ENCODE results near the gene RANBP1. TPM values are rescaled to one million over a fixed set of nuclear protein-coding genes. Genes with fewer than 3 reads are reported as not detected.

RANBP1 gene
- total RNA-seq, 2 donors from 2014 or later, result 57.0 to 61.6 TPM

DNA sequence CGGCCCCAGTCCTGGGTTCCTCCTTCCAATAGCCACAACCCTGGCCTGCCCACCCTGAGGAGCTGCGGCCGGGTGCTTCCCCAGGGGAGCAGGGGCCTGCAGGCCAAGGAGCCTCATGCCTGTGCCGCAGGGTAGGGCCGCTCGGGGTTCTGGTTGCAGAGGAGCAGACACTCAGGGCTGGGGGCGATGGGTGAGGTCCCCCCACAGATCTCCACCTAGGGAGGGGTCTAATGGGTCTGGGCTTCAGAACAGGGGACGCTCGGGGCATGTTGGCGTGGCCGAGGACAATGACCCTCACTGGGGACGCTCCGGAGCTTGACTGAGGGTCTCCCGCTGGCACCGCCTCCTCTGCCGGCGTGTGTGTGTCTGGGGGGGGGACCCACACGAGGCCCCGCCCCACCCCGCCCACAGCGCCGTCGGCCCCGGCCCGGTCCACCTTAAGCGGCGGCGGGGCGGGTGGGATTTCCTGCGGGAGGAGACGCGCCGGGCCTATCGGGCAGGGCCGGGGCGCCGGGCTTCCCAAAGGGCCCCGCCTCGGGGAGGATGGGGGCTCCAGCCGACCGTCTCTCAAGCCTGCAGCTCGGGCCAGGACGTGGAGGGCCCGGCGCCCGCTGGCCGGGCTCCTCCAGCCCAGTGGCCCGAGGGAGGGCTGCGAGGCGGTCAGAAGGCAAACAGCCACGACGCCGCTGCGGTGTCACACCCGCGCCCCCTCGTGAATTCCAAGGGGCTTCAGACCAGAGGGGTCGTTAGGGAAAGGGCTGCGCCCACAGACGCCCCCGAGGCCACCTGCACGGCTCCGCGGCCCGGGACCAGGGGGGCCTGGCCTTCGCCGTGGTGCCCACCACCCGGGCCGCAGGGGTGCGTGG is 15.1 kb downstream of the RANBP1 start:
- peak; percentile 95 for DNase-seq (ENCODE audit: low spot score)
- intact Hi-C loops (cut with DNase I), result loop anchor here in 1 of 2 donors (5.0 kb wide), 1 partner anchor 169 kb away; no protein-coding TSS in a partner anchor

DNA sequence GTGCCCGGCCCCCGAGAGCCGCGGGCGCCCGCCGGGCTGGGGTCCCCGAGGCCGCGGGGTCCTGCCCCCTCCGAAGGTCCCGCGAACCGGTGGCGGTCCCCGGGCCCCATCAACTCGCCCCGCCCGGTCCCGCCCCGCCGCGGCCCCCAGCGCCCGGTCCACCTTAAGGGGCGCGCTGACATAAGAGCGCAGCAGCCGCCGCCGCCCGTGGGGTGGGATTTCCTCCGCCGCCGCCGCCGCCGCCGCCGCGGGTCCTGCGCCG is 15.6 kb downstream of the RANBP1 start, which contains the start of gene ZDHHC8:
ZDHHC8 (plus strand) TSS at position 208 of the 262 bp plus-strand sequence. CDS start 144 bp downstream, outside the sequence.
- DNase-seq (ENCODE audit: low spot score), result no peak
- intact Hi-C loops (cut with DNase I), result loop anchor here in 1 of 2 donors (5.0 kb wide), 1 partner anchor 169 kb away; no protein-coding TSS in a partner anchor

DNA sequence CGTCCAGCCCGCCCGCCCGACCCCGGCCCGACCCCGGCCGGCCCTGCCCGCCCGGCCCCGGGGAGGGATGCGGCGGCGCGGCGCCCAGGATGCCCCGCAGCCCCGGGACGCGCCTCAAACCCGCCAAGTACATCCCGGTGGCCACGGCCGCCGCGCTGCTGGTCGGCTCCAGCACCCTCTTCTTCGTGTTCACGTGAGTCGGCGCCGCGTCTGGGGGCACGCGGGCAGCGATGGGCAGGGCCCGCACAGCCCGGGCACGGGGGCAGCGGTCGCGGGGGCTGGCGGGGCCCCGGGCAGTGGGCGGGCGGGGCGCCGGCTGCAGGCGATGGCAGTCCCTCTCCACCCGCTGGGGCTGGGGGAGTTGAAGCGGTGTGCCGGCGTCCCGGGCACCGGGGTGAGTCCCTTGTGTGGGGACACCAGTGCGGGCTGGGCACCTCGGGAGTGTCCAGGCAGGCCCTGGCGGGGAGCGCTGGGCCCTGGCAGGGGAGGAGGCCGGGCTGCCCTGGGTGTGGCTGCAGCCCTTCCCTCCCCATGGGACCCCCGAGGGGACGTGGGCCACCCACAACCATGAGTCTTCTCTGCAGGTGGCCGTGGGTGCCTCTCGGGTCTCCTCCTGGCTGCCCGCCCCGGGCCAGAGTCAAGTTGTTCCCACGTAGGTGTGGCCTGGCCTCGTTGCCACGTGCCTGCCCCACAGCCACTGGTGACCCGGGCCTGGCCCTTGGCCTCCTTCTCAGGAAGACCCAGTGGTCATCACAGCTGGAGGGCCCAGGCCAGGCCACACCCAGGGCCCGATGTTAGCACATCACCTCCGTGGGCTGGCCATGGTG is 16.2 kb downstream of the RANBP1 start:
- DNase-seq (ENCODE audit: low spot score), result peak; percentile 90

DNA sequence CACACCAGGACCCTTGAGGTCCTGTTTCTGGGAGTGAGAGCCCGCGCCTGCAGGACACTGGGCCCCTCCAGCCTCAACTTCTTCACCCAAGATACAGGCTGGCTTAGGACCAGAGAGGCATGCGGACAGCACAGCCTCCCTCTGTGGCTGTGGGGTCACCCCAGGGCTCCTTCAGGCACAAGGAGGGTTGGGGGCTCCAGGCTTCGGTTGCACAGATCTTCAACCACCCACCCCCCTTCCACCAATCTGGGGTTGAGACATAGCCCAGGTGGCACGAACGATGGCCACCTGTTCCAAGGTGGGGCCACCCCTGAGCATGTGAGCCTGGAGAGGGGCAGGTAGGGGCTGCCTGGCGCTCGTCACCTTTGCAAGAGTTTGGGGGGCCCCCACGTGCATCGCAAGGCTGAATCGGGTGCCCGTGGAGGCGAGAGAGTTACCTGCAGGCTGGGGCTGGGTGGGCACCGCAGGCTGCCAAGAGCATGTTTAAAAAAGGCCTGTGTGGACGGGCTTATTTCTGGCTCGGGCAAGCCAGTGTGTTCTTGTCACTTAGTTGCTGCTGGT is 16.9 kb downstream of the RANBP1 start:
- DNase-seq (ENCODE audit: low spot score), result no peak
- intact Hi-C loops (cut with DNase I), result loop anchor here in 1 of 2 donors (5.0 kb wide), 1 partner anchor 170 kb away; no protein-coding TSS in a partner anchor

More for the DNA sequence above, 16.2 kb downstream of the RANBP1 start:
- intact Hi-C loops (cut with DNase I), result loop anchor here in 1 of 2 donors (5.0 kb wide), 1 partner anchor 170 kb away; no protein-coding TSS in a partner anchor

DNA sequence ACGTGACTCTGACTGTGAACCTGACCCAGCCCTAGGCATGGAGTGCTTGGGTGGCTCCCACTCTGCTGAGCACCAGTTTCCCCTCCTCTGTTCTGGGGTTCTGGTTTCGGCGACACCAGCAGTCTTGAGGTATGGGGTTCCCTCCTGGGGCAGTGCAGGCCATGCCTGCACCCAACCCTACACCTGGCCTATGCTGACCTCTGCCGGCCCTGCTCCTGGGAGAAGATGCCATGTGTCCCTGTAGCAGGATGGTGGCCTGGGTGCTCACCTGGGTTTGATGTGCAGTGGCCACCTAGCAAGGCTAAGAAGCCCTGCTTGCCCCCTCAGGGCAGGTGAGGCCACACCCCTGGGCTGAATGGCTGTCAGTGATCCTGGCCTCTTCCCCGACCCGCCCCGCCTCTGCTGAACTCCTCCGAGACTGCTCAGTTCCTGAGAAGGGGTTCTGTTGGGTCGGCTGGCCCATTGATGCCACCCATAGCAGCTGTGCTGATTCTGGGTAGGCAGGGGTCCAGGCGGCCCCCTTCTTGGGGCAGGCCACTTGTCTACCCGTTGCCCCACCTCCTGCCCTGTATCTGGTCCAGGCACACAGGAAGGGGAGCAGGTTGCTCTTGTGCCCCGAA is 18.1 kb downstream of the RANBP1 start:
- no peak for DNase-seq (ENCODE audit: low spot score)
- intact Hi-C loops (cut with DNase I), result loop anchor here in 1 of 2 donors (5.0 kb wide), 1 partner anchor 172 kb away; no protein-coding TSS in a partner anchor

DNA sequence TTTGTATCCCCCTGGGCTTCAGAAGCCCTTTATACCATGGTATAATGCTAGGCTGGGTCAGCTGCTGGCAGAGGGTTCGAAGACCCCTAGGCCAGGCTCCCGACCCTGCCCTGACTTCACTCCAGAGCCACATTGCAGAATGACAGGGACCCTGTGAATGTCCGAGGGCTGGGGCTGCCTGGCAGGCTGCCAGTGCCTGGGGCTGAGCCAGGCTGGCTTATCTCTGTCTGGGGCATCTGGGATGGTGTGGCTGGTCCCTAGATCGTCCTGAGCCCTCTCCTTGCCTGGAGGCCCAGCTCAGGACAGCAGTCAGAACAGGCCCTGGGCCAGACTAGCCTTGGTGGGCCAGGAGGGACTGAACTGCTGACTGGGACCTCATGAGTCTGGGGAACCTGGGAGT is 19.4 kb downstream of the RANBP1 start:
- intact Hi-C loops (cut with DNase I), result no loop called here
- DNase-seq (ENCODE audit: low spot score), result no peak

DNA sequence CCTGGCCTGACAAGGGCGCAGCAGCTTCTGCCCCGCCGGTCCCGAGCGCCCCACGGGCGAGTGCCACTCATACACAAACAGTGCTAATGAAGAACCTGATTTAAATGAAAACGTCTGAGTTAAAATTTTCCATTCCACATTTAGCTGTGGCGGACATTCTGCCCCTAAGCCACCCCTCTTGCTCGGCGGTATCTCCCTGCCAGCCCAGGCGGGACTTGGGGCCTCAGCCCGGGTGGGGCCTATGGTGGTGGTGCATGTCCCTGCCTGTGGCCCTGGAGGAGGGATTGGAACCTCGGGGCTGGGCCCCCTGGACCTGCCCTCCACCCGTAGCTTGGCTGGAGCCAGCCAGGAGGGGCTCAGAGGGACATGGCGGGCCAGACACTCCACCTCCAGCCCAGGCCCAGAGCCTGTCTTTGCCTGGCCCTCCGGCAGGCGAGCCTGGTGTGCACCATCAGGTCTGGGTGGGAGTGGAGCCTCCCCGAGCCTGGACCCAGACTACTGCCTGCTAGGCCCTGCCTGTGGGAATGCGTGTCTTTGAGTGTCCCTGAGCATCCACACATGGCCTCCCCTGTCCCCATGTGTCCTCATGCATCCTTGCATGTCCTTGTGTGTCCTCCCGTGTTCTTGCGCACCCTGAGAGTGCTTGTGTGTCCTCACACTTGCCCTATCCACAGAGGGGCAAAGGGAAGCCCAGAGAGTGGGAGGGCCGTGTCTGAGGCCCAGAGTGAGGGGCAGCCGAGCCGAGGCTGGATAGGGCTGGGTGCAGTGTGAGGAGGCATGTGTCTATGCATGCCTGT is 20.1 kb downstream of the RANBP1 start:
- no peak for DNase-seq (ENCODE audit: low spot score)
- intact Hi-C loops (cut with DNase I), result no loop called here

DNA sequence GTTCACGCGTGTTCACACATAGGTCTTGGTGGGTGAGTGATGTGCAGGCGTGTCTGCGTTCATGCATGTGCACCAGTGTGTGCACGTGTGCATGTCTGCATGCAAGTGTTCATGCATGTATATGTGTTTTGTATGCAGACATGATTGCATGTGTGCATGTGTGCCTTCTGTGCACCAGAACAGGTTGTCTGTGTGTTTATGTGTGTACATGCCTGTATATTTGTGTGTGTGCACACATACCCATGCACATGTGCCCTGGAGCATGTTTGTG is 20.6 kb downstream of the RANBP1 start:
- intact Hi-C loops (cut with DNase I), result no loop called here
- no peak for DNase-seq (ENCODE audit: low spot score)

DNA sequence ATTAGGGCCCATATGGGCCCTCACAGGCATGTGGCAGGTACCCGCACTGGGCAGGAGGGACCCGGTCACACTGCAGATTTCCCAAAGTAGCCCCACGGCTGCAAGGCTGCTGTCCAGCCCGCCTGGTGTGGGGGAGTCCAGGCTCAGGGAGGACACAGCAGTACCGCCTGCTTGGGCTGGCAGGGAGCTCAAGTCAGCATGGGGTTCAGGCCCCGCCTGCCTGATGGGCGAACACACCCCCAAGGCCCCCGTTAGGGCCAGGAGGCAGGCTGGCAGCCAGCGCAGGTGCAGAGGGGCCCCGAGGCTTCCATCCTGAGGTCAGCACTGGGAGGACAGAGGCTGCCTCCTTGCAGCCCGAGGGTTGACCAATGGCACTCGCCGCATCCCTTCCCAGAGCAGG is 21.2 kb downstream of the RANBP1 start:
- intact Hi-C loops (cut with DNase I), result no loop called here

DNA sequence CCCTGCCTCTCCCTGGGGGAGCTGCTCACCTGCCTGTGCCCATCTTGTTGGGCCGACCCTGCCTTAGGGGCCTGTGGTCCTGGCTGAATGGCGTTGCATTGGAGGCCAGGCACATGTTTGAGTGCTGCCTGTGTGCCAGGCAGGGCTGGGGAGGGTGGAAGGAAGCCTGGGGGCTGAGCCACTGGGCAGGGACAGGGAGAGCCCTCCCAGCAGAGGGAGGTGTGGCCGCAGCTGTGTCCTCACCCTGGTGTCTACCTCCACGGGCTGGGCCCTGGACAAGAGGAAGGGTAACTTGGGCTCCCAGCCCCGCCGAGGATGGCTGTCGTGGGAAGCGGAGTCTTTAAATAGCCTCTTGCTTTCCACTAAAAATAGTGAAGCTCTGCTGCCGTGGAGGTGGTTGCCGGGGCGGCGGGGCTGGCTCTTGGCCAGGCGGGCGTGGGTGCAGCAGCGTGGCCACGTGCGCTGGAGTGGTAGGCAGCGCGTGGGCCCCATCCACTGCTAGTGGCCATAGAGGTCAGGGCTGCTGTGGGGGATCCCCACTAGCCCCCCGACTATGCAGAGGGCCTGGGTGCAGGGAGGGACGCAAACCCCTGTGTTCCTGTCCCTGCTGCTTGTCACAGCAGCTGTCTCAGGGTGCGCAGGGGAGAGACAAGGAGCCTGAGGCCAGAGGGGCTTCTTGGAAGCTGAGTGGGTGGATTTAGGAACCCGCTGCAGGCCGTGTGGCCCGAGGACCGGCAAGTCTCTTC is 21.9 kb downstream of the RANBP1 start:
- intact Hi-C loops (cut with DNase I), result no loop called here
- no peak for DNase-seq (ENCODE audit: low spot score)

More for the DNA sequence above, 21.2 kb downstream of the RANBP1 start:
- DNase-seq (ENCODE audit: low spot score), result no peak

DNA sequence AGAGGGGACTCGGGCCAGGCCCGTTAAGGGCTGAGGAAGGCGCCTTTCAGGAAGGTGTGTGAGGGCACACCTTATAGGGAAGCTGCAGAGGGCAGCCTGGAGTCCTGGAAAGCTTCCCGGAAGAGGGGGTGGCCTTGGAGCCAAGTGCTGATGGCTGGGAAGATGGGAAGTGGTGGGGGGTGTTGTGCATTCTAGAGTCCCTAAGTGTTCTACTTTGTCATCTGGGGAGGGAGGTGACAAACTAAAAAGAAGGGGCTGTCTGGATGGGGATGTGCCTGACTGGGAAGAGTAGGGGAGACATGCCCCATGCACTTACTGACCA is 22.5 kb downstream of the RANBP1 start:
- intact Hi-C loops (cut with DNase I), result no loop called here
- DNase-seq (ENCODE audit: low spot score), result no peak

DNA sequence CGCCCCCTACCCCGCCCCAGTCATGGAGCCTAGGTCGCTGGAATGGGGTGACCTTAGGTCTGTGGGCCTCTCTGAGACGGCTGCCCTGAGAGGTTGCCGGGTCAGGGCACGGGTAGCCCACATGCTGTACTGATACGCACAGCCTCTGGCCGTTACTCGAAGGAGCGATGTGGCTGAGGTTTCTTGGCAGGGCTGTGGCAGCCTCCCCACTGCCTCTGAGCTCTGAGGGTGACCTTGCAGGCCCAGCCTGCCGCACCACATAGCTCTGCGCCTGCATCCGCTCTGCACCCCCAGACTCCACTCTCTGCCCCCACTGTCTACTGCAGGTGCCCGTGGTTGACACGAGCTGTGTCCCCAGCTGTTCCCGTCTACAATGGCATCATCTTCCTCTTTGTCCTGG is 23.0 kb downstream of the RANBP1 start:
- DNase-seq (ENCODE audit: low spot score), result no peak
- intact Hi-C loops (cut with DNase I), result no loop called here

DNA sequence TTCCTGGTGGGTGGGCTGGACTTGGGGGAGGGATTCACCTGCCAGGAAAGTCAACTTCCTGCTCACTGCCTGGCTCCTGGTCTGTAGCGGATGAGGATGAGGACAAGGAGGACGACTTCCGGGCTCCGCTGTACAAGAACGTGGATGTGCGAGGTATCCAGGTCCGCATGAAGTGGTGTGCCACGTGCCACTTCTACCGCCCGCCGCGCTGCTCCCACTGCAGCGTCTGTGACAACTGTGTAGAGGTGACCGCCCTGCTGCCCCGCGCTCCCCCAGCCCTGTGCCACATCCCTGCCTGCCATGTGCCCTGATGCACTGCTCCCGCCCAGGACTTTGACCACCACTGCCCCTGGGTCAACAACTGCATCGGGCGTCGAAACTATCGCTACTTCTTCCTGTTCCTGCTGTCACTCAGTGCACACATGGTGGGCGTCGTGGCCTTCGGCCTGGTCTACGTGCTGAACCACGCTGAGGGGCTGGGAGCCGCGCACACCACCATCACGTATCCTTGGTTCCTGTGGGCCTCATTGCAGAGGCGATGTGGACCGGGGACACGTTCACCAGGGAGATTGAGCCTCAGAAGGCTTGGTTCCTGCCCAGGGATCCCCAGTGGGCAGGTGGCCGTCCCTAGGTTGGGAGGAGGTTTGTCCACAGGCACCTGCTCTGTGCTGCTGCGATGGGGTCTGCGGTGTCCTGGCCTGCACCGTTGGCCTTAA is 23.6 kb downstream of the RANBP1 start:
- intact Hi-C loops (cut with DNase I), result no loop called here

DNA sequence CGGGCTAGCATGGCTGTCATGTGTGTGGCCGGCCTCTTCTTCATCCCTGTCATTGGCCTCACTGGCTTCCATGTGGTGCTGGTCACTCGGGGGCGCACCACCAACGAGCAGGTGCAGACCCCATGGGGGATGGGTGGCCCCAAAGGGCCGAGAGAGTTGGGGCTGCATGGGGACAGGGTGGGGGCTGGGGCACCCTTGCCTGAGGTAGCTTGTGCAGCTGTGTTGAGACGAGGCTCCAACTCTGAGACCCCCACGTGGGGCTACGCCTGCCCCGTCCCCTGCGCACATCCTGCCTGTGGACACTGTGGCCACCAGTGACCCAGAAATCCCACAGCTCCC is 24.2 kb downstream of the RANBP1 start:
- no peak for DNase-seq (ENCODE audit: low spot score)
- intact Hi-C loops (cut with DNase I), result no loop called here

More for the DNA sequence above, 23.6 kb downstream of the RANBP1 start:
- no peak for DNase-seq (ENCODE audit: low spot score)

DNA sequence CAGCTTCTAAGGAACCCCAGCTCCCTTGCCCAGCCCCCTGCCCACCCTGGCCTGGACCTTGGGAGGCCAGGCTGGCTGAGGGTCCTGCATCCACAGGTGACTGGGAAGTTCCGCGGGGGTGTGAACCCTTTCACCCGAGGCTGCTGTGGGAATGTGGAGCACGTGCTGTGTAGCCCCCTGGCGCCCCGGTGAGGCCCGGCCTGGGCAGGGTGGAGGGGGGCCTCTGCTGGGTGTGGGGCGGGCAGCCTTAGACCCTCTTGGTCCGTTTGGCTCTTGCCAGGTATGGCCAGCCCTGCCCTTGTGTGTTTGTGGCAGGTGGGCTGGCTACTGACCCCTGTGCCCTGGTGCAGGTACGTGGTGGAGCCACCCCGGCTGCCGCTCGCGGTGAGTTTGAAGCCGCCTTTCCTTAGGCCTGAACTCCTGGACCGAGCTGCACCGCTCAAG is 24.6 kb downstream of the RANBP1 start:
- intact Hi-C loops (cut with DNase I), result no loop called here
- no peak for DNase-seq (ENCODE audit: low spot score)

DNA sequence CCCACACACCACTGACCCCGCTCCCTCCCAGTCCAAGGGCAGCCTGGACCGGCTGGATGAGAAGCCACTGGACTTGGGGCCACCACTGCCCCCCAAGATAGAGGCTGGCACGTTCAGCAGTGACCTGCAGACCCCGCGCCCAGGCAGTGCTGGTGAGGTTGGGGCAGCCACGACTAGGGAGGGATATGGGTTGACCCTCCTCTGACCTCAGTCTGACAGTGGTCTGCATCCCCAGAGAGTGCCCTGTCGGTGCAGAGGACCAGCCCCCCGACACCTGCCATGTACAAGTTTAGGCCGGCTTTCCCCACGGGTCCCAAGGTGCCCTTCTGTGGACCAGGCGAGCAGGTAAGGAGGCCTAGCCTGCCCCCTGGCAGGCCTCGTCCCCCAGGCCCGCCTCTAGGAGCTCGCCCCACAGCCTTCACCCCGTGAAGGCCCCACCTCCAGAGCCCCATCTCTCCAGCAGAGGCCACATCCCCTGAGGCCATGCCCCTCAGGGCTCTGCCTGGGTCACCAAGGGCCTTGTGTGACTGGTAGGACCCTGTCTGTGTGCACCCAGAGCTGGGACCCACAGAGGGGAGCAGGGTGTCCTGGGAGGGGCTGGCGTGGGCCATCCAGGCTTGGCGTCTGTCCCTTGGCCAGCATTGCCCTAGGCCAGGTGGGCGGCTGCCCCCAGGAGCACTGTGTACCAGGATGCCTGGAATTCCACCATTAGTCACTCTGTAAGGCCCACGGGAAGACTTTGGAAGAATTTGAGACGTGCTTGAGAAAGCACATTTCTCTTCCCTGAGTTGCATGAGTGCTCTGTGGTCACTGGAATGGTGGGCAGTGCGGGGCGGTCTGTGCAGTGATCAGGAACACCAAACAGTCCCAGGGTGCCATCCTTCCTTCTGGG is 25.5 kb downstream of the RANBP1 start:
- no peak for DNase-seq (ENCODE audit: low spot score)
- intact Hi-C loops (cut with DNase I), result no loop called here
